MCF 10A (cell line): ENCODE measurements around the gene COL27A1. TPM values are rescaled to one million over a fixed set of nuclear protein-coding genes. Genes with fewer than 3 reads are reported as not detected.

Experiments used
- BruUV-seq: library from RNA; stranded (reverse); fragments of 400-500 nt; replicated peaks from 2 replicates; lab custom pipeline; 2021; lab: Mats Ljungman, UMichigan
- CTCF ChIA-PET: fragments of 300-600 bp; sonication (Branson Sonifier 250); formaldehyde crosslinking; extraction: SDS; loops from one replicate; lab custom pipeline; 2021; ENCODE audit warnings: antibody characterized with exemption, inconsistent platforms; lab: Yijun Ruan, JAX
- POLR2A ChIA-PET: fragments of 300-600, 350-650 bp; sonication (Branson Sonifier 250); formaldehyde crosslinking; extraction: SDS; loops from one replicate; lab custom pipeline; 2020; ENCODE audit warnings: antibody characterized with exemption, inconsistent platforms; lab: Yijun Ruan, JAX
- DNase-seq: peaks from one replicate; pipeline ENCODE4 v3.0.0-alpha.2; 2018; ENCODE audit not compliant: unreplicated experiment
- H3K27ac Mint-ChIP-seq: one replicate; pipeline ENCODE4 v1.8.0; 2022; ENCODE audit warnings: mild to moderate bottlenecking, low read depth, mixed read lengths; ENCODE audit not compliant: unreplicated experiment
- H3K27me3 Mint-ChIP-seq: one replicate; pipeline ENCODE4 v1.8.0; 2022; ENCODE audit warnings: mixed read lengths; ENCODE audit not compliant: insufficient read depth, unreplicated experiment
- H3K36me3 Mint-ChIP-seq: one replicate; pipeline ENCODE4 v1.8.0; 2022; ENCODE audit warnings: mild to moderate bottlenecking, moderate library complexity, mixed read lengths; ENCODE audit not compliant: insufficient read depth, unreplicated experiment
- H3K4me1 Mint-ChIP-seq: one replicate; pipeline ENCODE4 v1.8.0; 2022; ENCODE audit warnings: mixed read lengths; ENCODE audit not compliant: insufficient read depth, unreplicated experiment
- H3K4me3 Mint-ChIP-seq: one replicate; pipeline ENCODE4 v1.8.0; 2022; ENCODE audit warnings: mild to moderate bottlenecking, moderate library complexity, mixed read lengths; ENCODE audit not compliant: unreplicated experiment
- H3K9me3 Mint-ChIP-seq: one replicate; pipeline ENCODE4 v1.8.0; 2022; ENCODE audit warnings: mixed read lengths; ENCODE audit not compliant: unreplicated experiment
- CTCF ChIP-seq: fragments of 200-600 bp; IDR thresholded peaks from one replicate; pipeline ENCODE4 v1.8.0; 2022; ENCODE audit warnings: antibody characterized with exemption, mild to moderate bottlenecking; ENCODE audit not compliant: unreplicated experiment
- intact Hi-C: fragments of 100-400 bp; cut with micrococcal nuclease; formaldehyde crosslinking; loops from 2 replicates; pipeline ENCODE4 v1.14.1; 2022
- total RNA-seq: library from RNA; stranded (reverse); gene quantifications from 2 replicates; pipeline ENCODE4 v1.2.3, GENCODE V29; 2022

COL27A1 gene
- total RNA-seq, 1 experiment from 2014 or later: 2.9 TPM

- H3K27ac Mint-ChIP-seq: no peak overlapping the region
- ChIA-PET CTCF (interaction anchor here (0.6 to 1.4 kb wide), 2 partner anchors 58 to 122 kb away, joined by 4 to 5 read pairs; no protein-coding TSS in a partner anchor), POLR2A (no interaction called here)
- no peak overlapping the region for H3K4me3 Mint-ChIP-seq
- no peaks in the 10 kb centered on the region for H3K4me1 Mint-ChIP-seq
- no peaks in the 10 kb centered on the region for H3K9me3 Mint-ChIP-seq
- TF ChIP-seq CTCF: no peak
- intact Hi-C loops: no loop called here
- H3K36me3 Mint-ChIP-seq: peaks cover 5% of the 10 kb centered on the region
- no TSS peak for BruUV-seq
- DNase-seq: no peak
- no peaks in the 10 kb centered on the region for H3K27me3 Mint-ChIP-seq
Observed at GRCh38 chr9:114169029-114169951, 14.0 kb downstream of the COL27A1 start.

GRCh38 chr9:114169952-114170770, 14.8 kb downstream of the COL27A1 start:
- POLR2A ChIA-PET: no interaction called here
- H3K9me3 Mint-ChIP-seq: no peaks in the 10 kb centered on the region
- intact Hi-C loops: no loop called here
- H3K36me3 Mint-ChIP-seq: peaks cover 5% of the 10 kb centered on the region
- no peaks in the 10 kb centered on the region for H3K27me3 Mint-ChIP-seq
- H3K4me3 Mint-ChIP-seq: no peak overlapping the region
- no peak for DNase-seq
- BruUV-seq: no TSS peak
- no peaks in the 10 kb centered on the region for H3K4me1 Mint-ChIP-seq
- H3K27ac Mint-ChIP-seq: no peak overlapping the region
- CTCF ChIA-PET: interaction anchor here (0.6 to 1.4 kb wide), 2 partner anchors 57 to 121 kb away, joined by 4 to 5 read pairs; no protein-coding TSS in a partner anchor
- TF ChIP-seq CTCF: no peak

- no peaks in the 10 kb centered on the region for H3K9me3 Mint-ChIP-seq
- H3K4me1 Mint-ChIP-seq: no peaks in the 10 kb centered on the region
- no peak for TF ChIP-seq CTCF
- DNase-seq: no peak
- no peak overlapping the region for H3K27ac Mint-ChIP-seq
- intact Hi-C loops: no loop called here
- no peaks in the 10 kb centered on the region for H3K27me3 Mint-ChIP-seq
- BruUV-seq: no TSS peak
- ChIA-PET POLR2A (no interaction called here), CTCF (interaction anchor here (2.7 kb wide), 1 partner anchor 15 kb away, joined by 20 read pairs; the partner anchor contains the start of gene COL27A1)
- H3K4me3 Mint-ChIP-seq: no peak overlapping the region
- H3K36me3 Mint-ChIP-seq: peaks cover 5% of the 10 kb centered on the region
Observed at GRCh38 chr9:114170771-114171461, 15.6 kb downstream of the COL27A1 start.
